Islet precursor cell (in vitro differentiated cells): ENCODE data around the gene EFNB3.
A peak's percentile ranks its signal among the peaks of the same experiment; 100 is the strongest.

ENCODE experiments used
- DNase-seq: peaks from one replicate; pipeline ENCODE4 v3.0.0-alpha.2; 2018

The EFNB3 gene

GRCh38 chr17:7704601-7705268 is at the start of gene EFNB3:
Gene EFNB3 (plus strand): TSS chr17:7705202. CDS start chr17:7705599, 397 bp downstream.
- peak; percentile 94 for DNase-seq

GRCh38 chr17:7655541-7655840 is 49.5 kb upstream of the EFNB3 start:
- DNase-seq: no peak

GRCh38 chr17:7656958-7657609 is 47.9 kb upstream of the EFNB3 start:
- peak; percentile 91 for DNase-seq

GRCh38 chr17:7667656-7668406 is 37.2 kb upstream of the EFNB3 start:
- no peak for DNase-seq

- DNase-seq: no peak
These were observed 36.5 kb upstream of the EFNB3 start for GRCh38 chr17:7668482-7668881.

- no peak for DNase-seq
These were observed 31.8 kb upstream of the EFNB3 start for GRCh38 chr17:7673239-7673638.

GRCh38 chr17:7674934-7675333 is 30.1 kb upstream of the EFNB3 start:
- DNase-seq: no peak

- DNase-seq: no peak
These were observed 28.5 kb upstream of the EFNB3 start for GRCh38 chr17:7676533-7676932.

GRCh38 chr17:7677388-7678067 is 27.5 kb upstream of the EFNB3 start:
- DNase-seq: no peak

- DNase-seq: no peak
These were observed 20.0 kb upstream of the EFNB3 start for GRCh38 chr17:7684851-7685532.

- peak; percentile 97 for DNase-seq
These were observed 19.3 kb upstream of the EFNB3 start for GRCh38 chr17:7685533-7686221.

GRCh38 chr17:7686222-7687071 is 18.6 kb upstream of the EFNB3 start:
- DNase-seq: peak; percentile 90

- DNase-seq: peak; percentile 98
These were observed 17.7 kb upstream of the EFNB3 start, which contains the start of gene TP53 for GRCh38 chr17:7687072-7687907. Gene TP53 (minus strand): TSS chr17:7687490. CDS start chr17:7676594, 10,896 bp downstream.

GRCh38 chr17:7687908-7688807 is 16.8 kb upstream of the EFNB3 start, which contains the start of gene WRAP53:
Gene WRAP53 (plus strand): TSS chr17:7688477. CDS start chr17:7688649, 172 bp downstream.
- DNase-seq: peak; percentile 100

- DNase-seq: no peak
These were observed 16.1 kb upstream of the EFNB3 start for GRCh38 chr17:7688808-7689316.

- DNase-seq: no peak
These were observed 9.4 kb upstream of the EFNB3 start for GRCh38 chr17:7695586-7695985.

- no peak for DNase-seq
These were observed 7.0 kb upstream of the EFNB3 start for GRCh38 chr17:7697828-7698588.

GRCh38 chr17:7700510-7700909 is 4.5 kb upstream of the EFNB3 start:
- DNase-seq: no peak
